A673 (cell line): ENCODE measurements around the gene ZNF366.

Source experiments
- CTCF ChIP-seq: fragments of 300-800, 200-600 bp; sonication (generic); conservative IDR thresholded peaks from 2 replicates; pipeline ENCODE4 v1.5.1; 2017; ENCODE audit warnings: low read depth, mild to moderate bottlenecking, antibody characterized with exemption, low read length, moderate library complexity, mixed read lengths
- EZH2 ChIP-seq: fragments of 200-600 bp; sonication (generic); IDR thresholded peaks from 2 replicates; pipeline ENCODE4 v1.6.1; 2017; ENCODE audit warnings: borderline replicate concordance, low read depth, mild to moderate bottlenecking, mixed read lengths, antibody characterized with exemption, low read length; ENCODE audit not compliant: poor library complexity, severe bottlenecking

GRCh38 chr5:72488756-72489155 is 18.5 kb downstream of the ZNF366 start:
- no peak for TF ChIP-seq EZH2
- TF ChIP-seq CTCF, result no peak
